HG02970 (cell line): Measurements from ENCODE around the gene DAPK2.

Experiments used
- ATAC-seq: cut with Tn5 transposase; IDR thresholded peaks from one replicate; pipeline ENCODE4 v1.9.1; 2021; ENCODE audit warnings: mild to moderate bottlenecking, moderate library complexity, moderate number of reproducible peaks; ENCODE audit not compliant: unreplicated experiment, low FRiP score

The DAPK2 gene

DNA sequence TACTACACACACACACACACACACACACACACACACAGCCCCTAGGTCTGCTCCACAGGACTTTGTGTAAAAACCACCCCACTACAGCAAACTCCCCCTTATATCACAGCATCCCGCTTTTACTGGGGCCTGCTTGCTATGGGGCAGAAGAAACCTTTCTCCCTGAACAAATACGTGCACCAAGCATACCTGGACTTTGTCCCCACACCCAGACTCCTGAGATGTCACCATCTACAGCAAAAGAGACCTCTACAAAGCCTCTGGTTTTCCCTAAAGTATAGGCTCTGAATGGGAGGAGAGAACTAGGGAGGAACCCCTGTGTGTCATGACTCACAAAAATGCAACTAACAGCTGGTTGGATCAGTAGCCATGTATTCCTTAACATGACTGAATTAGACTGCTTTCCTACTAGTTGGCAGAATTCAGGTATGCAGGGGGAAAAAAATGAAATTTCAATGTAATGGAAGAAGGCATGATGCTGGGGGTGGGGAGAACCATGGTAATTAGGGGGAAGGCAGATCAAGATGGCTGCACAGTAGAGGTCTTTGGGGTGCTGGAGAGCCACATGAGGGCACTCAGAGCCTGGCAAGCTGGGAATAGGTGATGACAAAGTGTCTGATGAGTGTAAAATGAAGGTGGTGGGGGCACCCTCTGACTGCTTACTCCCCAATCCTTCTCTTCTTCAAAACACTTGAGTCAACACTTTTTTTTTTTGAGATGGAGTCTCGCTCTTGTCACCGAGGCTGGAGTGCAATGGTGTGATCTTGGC, 45.9 kb downstream of the DAPK2 start:
- no peak for ATAC-seq

DNA sequence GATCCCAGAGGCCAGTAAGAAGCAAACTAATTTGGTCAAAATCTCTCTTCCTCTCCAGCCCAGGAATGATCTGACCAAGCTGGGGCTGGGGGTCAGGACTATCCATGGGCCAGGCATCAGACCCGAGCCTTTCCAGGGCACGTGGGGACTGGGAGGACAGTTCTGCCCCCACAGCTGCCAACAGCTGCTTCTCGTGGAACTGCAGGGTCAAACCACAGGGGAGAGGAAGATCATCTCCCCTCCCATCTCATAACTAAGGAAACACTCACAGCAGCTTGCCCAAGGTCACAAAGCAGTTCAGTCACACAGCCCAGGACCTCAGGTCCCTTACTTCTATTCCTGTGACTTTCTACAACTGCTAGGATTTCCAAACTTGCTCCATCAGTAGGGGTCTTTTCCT, 47.1 kb downstream of the DAPK2 start:
- ATAC-seq, result no peak

DNA sequence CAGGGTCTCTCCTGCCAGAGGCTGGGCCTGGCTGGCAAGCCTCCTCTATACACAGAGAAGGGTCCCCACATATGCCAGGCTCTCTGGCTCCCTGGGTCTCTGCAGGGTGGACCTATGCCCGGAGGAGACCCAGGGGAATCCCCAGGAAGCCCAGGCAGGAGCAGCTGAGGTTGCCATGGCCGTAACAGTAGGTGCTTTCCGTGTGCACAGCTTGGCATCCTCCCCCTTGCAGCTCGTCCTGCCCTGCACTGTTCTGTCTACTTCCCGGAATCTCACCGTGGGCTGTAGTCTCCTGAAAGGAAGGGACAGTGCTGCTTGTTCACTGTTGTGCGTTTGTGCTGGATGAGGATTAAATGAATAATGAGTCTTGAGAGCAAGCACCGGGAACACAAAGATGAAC, 47.8 kb downstream of the DAPK2 start:
- ATAC-seq, result no peak

DNA sequence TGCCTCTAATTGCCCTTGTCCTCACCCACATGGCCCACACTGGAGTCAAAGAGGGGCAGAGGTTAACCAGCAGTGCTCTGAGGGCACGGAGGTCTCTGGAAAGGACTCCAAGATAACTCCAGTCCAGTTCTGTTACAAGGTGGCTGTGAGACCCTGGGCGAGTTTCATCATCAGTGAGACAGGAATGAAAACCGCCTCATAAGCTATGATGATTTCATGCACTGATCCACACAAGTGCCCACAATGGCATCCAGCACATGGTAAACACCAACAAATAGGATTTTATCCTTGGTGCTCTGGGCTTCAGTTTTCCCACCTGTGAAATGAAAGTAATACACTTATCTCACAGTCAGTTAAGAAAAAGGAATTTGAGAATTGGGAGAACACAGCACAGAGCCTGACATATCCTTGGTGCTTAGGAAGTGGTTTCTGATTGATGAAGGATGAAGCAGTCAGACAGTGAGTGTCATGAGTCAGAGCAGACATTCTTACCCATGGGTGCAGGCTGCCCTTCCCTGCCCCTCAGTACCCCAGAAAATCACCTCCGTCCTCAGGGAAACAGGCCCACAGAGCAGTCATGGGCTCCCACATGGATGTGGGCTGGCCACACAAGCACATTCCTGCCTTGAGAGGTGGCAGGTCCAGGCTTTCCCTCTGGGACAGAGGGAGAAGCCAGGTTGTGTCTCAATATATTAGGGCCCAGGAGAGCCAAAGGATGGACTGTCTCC, 48.4 kb downstream of the DAPK2 start:
- ATAC-seq, result no peak

DNA sequence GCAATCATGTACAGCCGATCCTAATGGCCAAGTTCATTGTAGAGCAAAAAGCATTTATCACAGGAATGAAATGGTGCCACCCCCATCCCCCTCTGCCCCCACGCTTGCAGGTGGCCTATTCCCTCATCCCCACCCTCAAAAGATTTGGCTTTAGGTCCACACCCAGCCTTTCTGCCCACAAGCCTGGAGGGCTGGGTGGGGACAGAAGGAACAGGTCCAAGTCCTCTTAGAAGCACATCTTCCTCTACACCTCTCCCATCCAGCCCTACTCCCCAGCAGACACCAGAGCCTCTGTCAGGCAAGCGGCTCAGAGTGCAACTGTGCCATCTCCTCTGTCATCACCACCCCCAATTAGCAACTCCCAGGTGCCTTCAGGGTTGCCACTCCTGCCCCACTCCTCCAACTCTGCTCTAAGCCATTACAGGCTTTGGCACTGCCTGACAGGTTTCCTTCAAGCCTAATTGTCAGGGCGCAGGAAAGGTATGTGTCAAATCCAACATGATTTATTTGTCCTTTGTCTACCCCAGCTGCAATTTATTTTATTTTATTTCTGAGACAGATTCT, 49.4 kb downstream of the DAPK2 start:
- no peak for ATAC-seq

DNA sequence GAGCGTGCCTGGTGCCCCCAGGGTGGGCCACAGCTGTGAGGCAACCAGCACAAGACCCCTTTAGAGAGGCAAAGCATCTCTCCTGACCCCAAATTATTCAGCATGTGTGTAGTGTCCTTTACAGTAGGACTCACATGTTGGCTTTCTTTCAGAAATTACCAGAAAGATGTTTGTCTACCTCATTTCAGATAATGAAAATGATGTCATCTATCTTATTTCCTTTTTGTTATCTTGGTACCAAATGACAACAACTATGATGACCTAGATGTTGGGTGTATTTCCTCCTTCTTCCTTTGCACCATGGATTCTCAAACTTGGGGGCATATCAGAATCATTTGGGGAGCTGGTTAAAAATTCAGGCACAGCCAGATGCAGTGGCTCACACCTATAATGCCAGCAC, 50.5 kb downstream of the DAPK2 start:
- no peak for ATAC-seq

DNA sequence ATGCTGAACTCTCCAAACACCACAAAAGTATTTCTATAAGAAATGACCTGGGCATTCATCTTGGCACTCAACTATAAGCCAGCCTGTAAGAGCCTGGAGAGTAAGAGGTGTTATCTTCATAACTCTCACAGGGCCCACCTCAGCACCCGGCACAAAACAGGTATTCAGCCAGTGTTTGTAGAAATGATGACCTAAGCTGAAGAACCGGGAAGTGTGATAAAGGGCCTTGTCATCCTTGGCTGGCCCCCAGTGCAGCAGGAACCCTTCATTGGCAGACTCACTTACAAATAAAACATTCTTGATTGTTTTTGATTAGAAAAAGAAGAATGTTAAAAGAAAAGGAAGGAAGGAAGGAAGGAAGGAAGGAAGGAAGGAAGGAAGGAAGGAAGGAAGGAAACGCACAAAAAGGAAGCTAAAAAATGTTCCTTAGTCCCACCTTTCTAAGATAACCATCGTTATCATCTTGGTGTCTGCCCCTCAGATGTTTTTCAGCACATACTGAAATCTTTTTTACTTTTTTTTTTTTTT, 52.1 kb downstream of the DAPK2 start:
- ATAC-seq, result no peak

DNA sequence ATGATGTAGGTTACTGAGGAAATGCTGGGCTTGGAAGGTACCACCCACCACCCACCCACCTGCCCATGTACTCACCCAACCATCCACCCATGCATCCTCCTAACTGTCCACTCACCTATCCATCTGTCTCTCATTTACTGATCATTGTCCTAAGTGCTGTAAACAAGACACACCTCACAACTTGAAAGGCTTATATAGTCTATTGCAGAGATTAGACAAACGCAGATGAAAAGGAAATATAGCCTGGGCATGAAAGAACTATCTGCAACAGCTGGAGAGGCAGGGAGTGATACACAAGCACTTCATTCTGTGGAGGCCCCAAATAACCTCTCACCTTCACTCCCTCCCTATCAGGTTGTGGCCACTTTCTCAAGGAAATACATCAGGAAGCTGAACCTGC, 54.0 kb downstream of the DAPK2 start:
- no peak for ATAC-seq

DNA sequence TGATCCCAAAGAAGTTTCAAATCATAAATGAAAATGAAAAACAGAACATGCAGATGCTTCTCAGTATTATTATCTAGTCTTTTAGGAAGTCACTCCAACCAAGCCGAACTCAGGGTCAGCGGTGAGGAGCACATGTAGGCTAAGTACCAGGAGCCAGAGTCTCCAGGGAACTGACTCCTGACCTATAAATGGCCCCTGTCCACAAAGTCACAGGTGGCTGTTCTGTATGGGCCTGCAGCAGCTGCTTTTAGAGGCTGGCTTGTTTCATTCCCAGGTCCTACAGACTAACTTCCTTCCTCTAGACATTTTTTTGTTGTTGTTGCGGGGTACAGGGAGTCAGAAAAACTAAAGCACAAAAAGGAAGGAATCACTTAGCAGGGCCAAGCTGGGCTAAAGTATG, 54.6 kb downstream of the DAPK2 start:
- ATAC-seq, result no peak

DNA sequence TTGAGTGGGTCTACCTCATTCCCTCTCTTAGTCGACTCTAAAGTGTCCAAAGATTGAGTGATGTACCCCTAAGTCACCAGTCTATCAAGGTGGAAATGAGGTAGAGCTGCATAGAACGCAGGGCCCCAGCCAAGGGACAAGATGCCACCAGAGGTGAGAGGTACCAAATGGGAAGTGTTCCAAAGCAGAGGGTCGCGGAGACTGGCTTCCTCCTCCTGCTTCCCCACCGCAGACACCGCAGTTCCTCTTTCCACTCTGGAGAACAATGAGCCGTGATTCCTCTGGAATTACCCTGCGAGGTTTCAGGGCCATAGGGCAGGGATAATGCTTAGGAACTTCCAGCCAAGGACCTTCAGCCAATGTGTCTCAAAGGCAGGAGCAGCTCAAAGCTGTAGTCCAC, 55.8 kb downstream of the DAPK2 start:
- ATAC-seq, result no peak

DNA sequence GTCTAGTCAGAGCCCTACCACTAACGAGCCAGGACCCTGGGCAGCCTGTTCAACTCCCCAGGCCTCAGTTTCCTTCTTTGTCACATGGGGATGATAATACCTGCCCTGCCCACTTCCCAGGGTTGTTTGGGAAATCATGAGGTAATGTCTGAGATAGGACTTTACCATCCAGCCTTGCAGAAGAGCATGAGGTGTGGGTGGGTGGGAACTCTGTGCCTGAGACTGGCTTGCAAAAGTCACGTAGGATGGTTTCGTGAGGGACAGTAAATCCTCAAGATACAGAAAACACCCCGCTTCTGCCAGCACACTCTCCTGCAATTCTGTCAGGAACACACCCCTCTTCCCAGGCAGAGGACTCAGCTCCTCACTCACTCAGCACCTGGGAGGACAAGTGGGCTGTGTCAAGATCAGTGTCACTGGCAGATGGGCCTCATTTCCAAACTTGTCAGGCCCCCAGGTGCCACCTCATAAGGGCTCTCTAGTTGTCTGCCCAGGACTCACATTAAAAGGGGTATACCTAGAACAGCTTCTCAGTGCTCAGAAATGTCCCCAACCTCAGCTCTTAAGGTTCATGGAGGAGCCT, 58.4 kb downstream of the DAPK2 start:
- ATAC-seq, result no peak

DNA sequence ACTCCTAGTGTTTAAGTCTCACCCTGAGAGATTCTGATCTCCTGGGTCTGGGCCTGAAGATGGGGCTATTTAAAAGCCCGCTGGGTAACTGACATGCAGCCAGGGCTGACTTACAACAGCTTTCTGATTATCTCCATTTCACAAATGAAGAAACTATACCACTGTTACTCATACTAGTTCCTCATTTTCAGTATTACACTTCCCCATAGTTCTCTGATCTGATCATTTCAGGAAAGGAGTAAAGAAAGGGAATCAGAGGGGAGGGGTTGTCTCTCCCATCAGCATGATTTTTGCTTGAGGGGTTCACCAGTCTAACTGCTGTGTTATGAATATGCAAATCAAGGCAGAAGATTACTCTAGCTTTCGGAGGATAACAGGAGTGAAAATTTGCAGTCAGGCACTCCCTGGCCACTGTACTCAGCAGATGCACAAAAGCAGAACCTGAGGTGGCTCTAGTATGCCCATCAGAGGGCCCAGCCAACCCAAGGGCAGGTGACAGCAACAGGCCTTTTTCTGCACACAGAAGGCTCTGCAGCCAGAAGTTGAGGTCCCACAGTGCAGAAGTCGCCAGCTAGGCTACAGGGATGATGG, 59.4 kb downstream of the DAPK2 start:
- ATAC-seq, result peak; percentile 56

DNA sequence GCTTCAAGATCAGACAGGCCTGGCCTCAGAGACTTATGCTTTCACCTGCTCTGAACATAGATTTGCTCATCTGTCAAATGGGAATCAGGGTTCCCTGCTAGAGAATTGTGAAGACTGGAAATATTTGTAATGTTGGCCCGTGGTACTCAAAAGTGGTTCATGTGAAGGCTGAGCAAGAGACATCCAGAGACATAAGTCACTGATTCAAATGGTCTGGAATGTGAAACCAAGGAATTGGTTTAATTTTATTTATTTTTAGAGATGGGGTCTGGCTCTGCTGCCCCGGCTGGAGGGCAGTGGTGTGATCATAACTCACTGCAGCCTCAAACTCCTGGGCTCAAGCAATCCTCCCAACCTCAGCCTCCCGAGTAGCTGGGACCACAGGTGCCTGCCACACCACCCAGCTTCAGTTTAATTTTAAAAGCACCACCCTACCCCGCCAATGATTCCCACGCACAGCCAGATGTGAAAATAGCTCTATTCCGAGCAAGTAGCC, 60.1 kb downstream of the DAPK2 start:
- no peak for ATAC-seq

DNA sequence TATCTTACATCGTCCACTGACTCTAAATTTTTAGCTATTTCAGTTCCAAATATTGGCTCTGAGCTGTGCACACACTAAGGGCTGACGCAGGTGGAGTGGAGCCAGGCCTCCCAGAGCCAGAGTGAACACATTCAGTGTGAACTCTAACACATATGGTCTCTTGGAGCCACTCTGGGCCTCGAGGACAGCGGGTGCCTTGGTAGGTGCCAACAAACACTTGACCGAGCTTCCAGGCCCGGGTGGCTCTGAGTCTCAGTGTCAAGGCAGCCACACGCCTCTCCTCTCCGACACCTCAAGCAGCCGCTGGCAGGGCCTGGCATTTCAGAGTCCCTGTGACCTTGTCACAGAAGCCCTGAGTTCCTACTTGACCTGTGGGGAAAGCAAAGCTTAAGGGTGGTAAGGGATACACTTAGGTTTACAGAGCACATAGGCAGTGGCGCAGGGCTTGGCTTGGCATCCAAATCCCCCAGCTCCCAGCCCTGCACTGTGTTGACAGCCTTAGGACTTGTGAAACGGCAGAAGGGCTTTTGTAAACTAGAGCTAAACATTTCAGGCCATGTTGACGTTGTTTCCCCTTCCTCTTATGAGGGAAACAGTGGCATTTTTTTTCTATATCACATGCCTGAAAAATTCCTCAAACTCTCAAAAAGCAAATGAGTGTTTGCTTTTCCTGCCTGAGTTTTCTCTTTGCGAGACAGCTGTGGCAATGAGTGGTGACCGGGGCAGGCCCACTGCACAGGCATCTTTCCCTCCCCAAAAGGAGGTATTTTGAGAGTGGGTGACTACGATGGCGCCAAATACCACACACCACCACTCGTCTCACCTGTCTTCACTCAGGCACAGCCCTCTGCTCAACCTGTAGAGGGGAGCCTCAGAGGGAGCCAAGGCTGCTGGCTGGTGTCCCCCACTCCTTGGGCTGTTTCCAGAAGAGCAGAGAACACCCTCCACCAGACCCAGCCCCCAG, 60.8 kb downstream of the DAPK2 start:
- ATAC-seq, result no peak

DNA sequence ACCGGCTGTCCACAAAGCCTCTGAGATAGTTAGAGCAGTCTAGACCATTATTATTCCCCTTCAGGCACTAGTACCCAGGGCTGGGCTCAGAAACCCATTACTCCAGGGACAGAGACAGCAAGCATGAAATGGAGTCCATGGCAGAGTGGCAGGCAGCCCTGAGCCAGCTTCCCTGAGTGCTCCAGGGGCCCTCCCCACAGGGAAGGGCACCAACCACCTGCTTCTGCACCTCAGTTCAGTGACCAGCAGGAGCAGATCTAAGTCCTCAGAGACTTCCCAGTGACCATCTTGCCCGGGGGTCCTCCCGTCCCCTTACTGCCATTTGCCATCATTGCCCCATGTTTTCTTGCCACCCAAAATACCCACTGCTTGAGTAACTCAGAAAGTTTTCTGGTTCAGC, 62.0 kb downstream of the DAPK2 start:
- ATAC-seq, result no peak

DNA sequence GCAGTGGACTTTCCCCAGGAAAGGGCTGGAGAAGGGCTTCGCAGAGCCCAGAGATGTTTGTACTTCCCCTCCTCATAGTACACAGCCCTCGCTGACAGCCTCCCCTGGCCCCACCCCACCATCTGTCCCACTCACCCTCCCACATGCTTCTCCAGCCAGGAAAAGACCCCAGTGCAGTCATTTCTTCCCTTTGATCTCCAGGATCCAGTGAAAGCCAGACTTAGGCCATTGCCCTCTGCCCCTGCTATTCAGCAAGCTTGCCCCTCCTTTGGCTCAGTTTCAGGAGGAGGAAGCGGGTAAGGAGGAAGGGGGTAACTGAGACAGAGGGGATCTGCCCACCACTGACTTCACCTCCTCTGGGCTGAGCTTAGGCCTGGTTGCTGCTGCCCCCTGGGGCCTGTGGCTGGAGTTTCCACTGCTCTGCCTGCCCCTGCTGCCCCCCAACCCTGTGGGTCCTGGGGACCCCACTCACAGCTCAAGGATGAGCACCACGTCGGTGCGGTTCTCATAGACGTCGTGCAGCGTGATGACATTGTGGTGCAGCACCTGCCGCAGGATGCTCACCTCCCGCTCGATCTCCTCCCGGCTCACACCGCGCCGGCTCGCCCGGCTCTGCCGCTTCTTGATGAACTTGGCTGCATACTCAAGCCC, 63.1 kb downstream of the DAPK2 start:
- ATAC-seq, result no peak

DNA sequence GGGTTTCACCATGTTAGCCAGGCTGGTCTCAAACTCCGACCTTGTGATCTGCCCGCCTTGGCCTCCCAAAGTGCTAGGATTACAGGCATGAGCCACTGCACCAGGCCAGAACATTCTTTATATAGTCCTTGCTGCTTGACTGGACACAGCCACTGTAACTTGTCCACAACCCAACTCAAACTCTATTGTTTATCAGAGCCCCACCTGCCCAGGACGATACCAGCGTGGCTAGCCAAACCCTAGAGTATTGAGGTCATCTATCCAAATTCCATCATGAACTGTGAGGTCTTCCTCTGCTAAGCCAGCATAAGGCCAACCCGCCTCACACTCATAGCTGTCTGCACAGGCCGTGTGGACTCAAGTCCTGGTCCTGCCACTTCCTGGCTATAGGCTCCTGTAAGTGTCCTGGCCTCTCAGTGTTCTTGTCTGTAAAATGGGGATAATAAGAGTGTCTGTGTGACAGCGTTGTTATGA, 63.9 kb downstream of the DAPK2 start:
- no peak for ATAC-seq

DNA sequence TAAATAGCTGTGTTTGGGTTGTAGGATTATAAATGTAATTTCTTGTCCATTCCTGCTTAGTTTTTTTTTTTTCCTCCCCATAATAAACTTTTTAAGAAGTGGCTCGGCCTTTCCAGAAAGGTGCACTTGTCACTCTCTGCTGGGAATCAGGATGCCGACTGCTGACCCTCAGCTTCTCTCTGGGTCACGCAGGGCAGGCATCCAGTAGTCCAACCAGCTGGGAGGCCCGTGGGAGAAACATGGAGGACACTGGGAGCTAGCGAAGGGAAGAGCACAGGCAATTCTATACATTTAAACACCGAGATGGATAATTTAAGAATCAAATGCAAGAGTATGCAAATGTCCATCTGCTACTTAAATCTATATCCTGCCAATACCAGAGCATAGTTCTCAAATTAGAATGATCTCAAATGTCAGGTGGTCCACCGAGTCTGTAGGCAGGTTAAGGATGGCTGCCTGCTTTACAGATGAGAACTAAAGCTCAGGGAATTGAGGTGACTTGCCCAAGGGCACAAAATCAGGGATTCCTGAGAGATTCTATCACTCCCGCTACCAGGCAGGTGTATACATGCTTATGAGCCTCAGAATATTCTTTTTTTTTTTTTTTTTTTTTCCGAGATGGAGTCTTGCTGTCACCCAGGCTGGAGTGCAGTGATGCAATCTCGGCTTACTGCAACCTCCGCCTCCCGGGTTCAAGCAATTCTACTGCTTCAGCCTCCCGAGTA, 64.5 kb downstream of the DAPK2 start:
- ATAC-seq, result no peak
